Activated CD4-positive, alpha-beta T cell treated with anti-CD3 and anti-CD28 coated beads for 24 hours (primary cell): ENCODE data around the gene SLC5A2.

Source experiments
- DNase-seq, 2 donors: peaks; one replicate each; pipeline ENCODE4 v3.0.0-alpha.2; 2020; ENCODE audit warnings: low read depth in 2 of 2

The SLC5A2 gene

GRCh38 chr16:31459687-31460581 lies 23.0 kb upstream of the SLC5A2 start:
- DNase-seq: peak; percentile 99 to 100

- no peak for DNase-seq
Observed at GRCh38 chr16:31460582-31461002, 22.3 kb upstream of the SLC5A2 start.

- no peak for DNase-seq
Observed at GRCh38 chr16:31461201-31461920, 21.6 kb upstream of the SLC5A2 start.

- DNase-seq: no peak
Observed at GRCh38 chr16:31461921-31462804, 20.8 kb upstream of the SLC5A2 start.

GRCh38 chr16:31464348-31464769 lies 18.6 kb upstream of the SLC5A2 start:
- DNase-seq: no peak

- no peak for DNase-seq
Observed at GRCh38 chr16:31464781-31465260, 18.1 kb upstream of the SLC5A2 start.

GRCh38 chr16:31465788-31466370 lies 17.0 kb upstream of the SLC5A2 start:
- no peak for DNase-seq

GRCh38 chr16:31466381-31466841 lies 16.5 kb upstream of the SLC5A2 start:
- DNase-seq: no peak

GRCh38 chr16:31467151-31467773 lies 15.7 kb upstream of the SLC5A2 start:
- DNase-seq: no peak

GRCh38 chr16:31467858-31468257 lies 15.1 kb upstream of the SLC5A2 start:
- DNase-seq: no peak

GRCh38 chr16:31470615-31471014 lies 12.3 kb upstream of the SLC5A2 start:
- no peak for DNase-seq

GRCh38 chr16:31471241-31471874 lies 11.6 kb upstream of the SLC5A2 start:
- no peak for DNase-seq

GRCh38 chr16:31471875-31472708 lies 10.8 kb upstream of the SLC5A2 start, which contains the start of gene TGFB1I1:
TSS of gene TGFB1I1 (plus strand) at chr16:31472152. CDS start at chr16:31472189, 37 bp downstream.
- DNase-seq: no peak

- peak in 1 of 2 donors; percentile 20 for DNase-seq
Observed at GRCh38 chr16:31472709-31473203, 10.2 kb upstream of the SLC5A2 start.

GRCh38 chr16:31473264-31473984 lies 9.5 kb upstream of the SLC5A2 start:
- DNase-seq: no peak

- no peak for DNase-seq
Observed at GRCh38 chr16:31474173-31474714, 8.7 kb upstream of the SLC5A2 start.

- no peak for DNase-seq
Observed at GRCh38 chr16:31474773-31475738, 7.9 kb upstream of the SLC5A2 start.
